Measurements from ENCODE around the gene RIPK4. TPM values are rescaled to one million over a fixed set of nuclear protein-coding genes. Genes with fewer than 3 reads are reported as not detected.

The RIPK4 gene
- not detected in 2 replicates for total RNA-seq

GRCh38 chr21:41766883-41767605, at the start of gene RIPK4:
Gene RIPK4, minus strand, starts transcription at chr21:41767052. Its CDS starts 11 bp downstream, at chr21:41767041.

Other genes with a start within 250 kb of the RIPK4 start
- 5.2 and 7.3 TPM in 2 replicates for gene PRDM15, start 112.3 kb upstream of the RIPK4 start, total RNA-seq
- 34.4 and 39.4 TPM in 2 replicates for gene C2CD2, start 187.0 kb upstream of the RIPK4 start, total RNA-seq
- 10.6 and 11.1 TPM in 2 replicates for gene ZBTB21, start 243.3 kb upstream of the RIPK4 start, total RNA-seq